Spinal cord (tissue), 10 donors: ENCODE results near the gene LCMT2. TPM values are rescaled to one million over a fixed set of nuclear protein-coding genes. Genes with fewer than 3 reads are reported as not detected.

Experiments
- DNase-seq, 6 donors: peaks; one replicate each; pipeline versions ENCODE4 v3.0.0 to v3.0.0-alpha.2; 2013 to 2015; ENCODE audit warnings: low spot score in 6 of 6, low read depth in 4 of 6
- H3K27ac ChIP-seq: one replicate; pipeline ENCODE4 v1.5.1; 2013; ENCODE audit warnings: low read depth, low read length, control low read depth
- H3K27me3 ChIP-seq: one replicate; pipeline ENCODE4 v1.6.1; 2013; ENCODE audit warnings: low read length; ENCODE audit not compliant: control insufficient read depth, insufficient read depth
- H3K36me3 ChIP-seq: one replicate; pipeline ENCODE4 v1.6.1; 2013; ENCODE audit warnings: low read length; ENCODE audit not compliant: control insufficient read depth, insufficient read depth
- H3K4me1 ChIP-seq: one replicate; pipeline ENCODE4 v1.6.1; 2013; ENCODE audit warnings: low read length; ENCODE audit not compliant: control insufficient read depth, insufficient read depth
- H3K4me3 ChIP-seq: one replicate; pipeline ENCODE4 v1.5.1; 2013; ENCODE audit warnings: low read depth, low read length, control low read depth
- H3K9me3 ChIP-seq: one replicate; pipeline ENCODE4 v1.6.1; 2013; ENCODE audit warnings: low read length; ENCODE audit not compliant: control insufficient read depth, insufficient read depth
- WGBS: methylation state at CpG from one replicate; pipeline ENCODE4 v1.1.5; 2013; ENCODE audit warnings: missing lambda C conversion rate; ENCODE audit not compliant: insufficient coverage; 5-methylcytosine and 5-hydroxymethylcytosine counted together
- polyA plus RNA-seq, 2 donors: library from polyadenylated mRNA; unstranded; fragments of 120-200 nt; gene quantifications; one replicate each; pipeline ENCODE4 v1.2.1, GENCODE V29; 2013; ENCODE audit not compliant: insufficient read length in 2 of 2
- total RNA-seq, 2 donors: library from RNA; depleted of rRNA in 1 of 2; stranded (reverse); fragments of 120-200 nt in 1 of 2; fragments of >200 nt in 1 of 2; gene quantifications; one replicate each; pipeline versions ENCODE4 v1.2.3 to v1.2.4, GENCODE V29; 2013 to 2014
- donor health status: healthy.

The LCMT2 gene
- total and polyA plus RNA-seq, 4 donors, result 10.3 to 16.4 (median 12.4) TPM

DNA sequence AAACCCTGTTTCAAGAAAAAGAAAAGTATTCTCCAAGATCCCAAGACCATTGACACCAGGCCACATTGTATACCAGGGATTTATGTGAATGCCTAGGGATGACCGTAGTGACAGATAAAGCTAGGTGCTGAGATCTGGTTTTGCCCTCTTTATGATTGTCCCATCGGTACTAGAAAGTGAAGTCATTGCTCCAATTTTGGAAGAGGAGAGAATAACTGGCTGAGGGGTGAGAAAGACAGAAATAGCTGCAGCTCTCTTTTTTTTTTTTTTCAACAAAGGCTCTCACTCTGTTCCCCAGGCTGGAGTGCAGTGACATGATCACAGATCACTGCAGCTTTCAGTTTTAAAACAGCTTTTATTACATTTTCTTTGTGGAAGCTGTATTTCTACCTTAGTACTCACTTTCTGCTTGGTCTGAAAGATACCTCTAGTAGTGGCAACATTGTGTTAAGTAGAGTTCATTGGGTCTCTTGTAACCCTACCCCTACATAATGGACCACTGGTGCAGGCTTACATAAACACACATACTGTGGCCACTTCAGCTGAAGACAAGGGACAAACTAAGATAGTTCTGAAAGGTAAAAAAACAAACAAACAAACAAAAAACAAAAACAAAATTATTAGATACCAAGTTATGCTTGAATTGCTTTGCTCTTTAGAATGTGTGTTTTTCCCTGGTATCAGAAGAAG is 22.5 kb upstream of the LCMT2 start:
- 100% methylated on average over 1 of the region's 2 CpGs for WGBS
- no peak overlapping the region for H3K4me3 ChIP-seq
- no peaks in the 10 kb centered on the region for H3K9me3 ChIP-seq
- DNase-seq, result no peak
- H3K27me3 ChIP-seq, result no peaks in the 10 kb centered on the region
- no peak overlapping the region for H3K27ac ChIP-seq
- H3K4me1 ChIP-seq, result no peaks in the 10 kb centered on the region
- peaks cover 7% of the 10 kb centered on the region for H3K36me3 ChIP-seq

DNA sequence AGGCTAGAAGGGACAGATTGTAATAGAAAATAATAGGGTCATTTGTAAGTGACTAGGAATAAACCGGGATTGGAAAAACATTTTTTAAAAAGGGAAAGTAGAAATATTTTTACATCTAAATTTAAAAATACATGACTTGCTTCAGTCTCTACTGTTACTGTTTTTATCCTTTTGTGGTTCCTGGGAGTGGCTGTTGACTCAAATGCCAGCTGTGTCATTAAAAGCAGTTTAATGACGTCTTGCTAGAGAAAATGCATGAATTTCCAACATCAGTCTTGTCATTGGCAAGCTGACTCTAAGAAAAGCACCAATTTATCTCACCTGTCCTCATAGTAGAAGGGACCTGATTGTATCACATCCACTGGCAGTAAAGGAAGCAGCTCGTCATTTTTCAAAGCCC is 16.7 kb upstream of the LCMT2 start:
- H3K27me3 ChIP-seq, result no peaks in the 10 kb centered on the region
- no peak for DNase-seq
- no peaks in the 10 kb centered on the region for H3K4me1 ChIP-seq
- H3K4me3 ChIP-seq, result no peak overlapping the region
- 80% methylated on average over 2 of the region's 3 CpGs for WGBS
- H3K9me3 ChIP-seq, result no peaks in the 10 kb centered on the region
- H3K36me3 ChIP-seq, result peaks cover 7% of the 10 kb centered on the region
- H3K27ac ChIP-seq, result no peak overlapping the region

DNA sequence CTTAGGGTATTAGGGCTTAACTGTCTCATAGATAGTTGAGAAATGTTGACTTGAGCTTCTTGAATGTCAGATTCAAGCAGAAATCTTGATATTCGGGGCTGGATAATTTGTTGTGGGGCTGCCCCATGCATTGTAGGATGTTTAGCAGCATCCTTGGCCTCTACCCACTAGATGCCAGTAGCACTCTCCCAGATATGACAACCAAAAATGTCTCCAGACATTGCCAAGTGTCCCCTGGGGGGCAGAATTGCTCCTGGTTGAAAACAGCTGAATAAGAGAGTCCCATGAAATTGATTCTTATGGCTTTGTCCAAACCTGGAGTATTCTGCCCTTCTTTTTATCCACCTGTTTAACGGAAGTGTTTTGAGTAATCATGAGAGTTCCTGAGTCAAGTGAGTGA is 15.9 kb upstream of the LCMT2 start:
- no CpG with 5 or more reads among the region's 2 CpGs for WGBS
- peaks cover 13% of the 10 kb centered on the region for H3K36me3 ChIP-seq
- no peaks in the 10 kb centered on the region for H3K9me3 ChIP-seq
- H3K4me3 ChIP-seq, result no peak overlapping the region
- no peak for DNase-seq
- H3K4me1 ChIP-seq, result no peaks in the 10 kb centered on the region
- H3K27ac ChIP-seq, result no peak overlapping the region
- no peaks in the 10 kb centered on the region for H3K27me3 ChIP-seq

GRCh38 chr15:43330780-43331087 is 361 bp upstream of the LCMT2 start:
- Histone ChIP-seq H3K4me3 (peak overlapping the region; percentile 80), H3K4me1 (peaks cover 13% of the 10 kb centered on the region), H3K9me3 (no peaks in the 10 kb centered on the region), H3K36me3 (no peaks in the 10 kb centered on the region), H3K27ac (peak overlapping the region; percentile 98), H3K27me3 (no peaks in the 10 kb centered on the region)
- 3% methylated on average over 7 of the region's 7 CpGs for WGBS
- no peak for DNase-seq

DNA sequence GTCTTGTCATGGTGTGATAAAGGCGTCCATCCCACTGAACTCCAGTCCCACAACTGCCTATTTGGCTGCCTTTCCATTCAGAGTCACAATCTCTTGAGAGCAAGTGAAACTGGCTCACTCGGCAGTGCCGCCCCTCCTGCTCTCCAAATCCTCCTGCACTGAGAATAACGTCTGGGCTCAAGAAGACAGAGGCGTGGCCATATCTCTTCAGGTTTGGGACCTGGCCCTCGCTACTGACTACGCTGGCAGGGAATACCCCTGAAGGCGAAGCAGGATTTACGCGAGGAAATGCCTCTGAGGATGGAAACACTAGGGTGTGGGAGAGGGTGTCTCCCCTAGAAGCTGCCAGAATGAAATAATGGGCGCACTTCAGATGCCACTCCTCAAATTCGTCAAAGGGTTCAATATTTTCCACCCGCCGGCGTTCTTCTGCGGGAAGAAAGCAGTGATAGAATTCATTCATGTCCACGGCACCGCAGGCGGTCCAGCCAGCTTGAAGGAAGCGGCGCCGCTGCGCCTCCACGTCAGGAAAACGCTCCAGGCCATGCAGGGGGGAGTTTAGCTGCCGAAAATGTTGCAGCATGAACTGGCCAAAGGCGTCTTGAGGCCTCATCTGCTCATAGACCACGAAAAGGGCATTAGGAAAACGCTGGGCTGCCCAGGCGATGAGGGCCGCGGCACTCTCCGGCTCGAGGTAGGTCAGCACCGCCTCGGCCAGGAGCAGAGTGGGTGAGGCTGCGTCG is 985 bp downstream of the LCMT2 start:
- peak overlapping the region; percentile 98 for H3K27ac ChIP-seq
- H3K9me3 ChIP-seq, result no peaks in the 10 kb centered on the region
- H3K4me3 ChIP-seq, result peak overlapping the region; percentile 80
- peak in 5 of 6 donors; percentile 10 to 68 (median 20) for DNase-seq
- no peaks in the 10 kb centered on the region for H3K36me3 ChIP-seq
- H3K27me3 ChIP-seq, result no peaks in the 10 kb centered on the region
- WGBS, result 8% methylated on average over 36 of the region's 38 CpGs
- H3K4me1 ChIP-seq, result peaks cover 13% of the 10 kb centered on the region

DNA sequence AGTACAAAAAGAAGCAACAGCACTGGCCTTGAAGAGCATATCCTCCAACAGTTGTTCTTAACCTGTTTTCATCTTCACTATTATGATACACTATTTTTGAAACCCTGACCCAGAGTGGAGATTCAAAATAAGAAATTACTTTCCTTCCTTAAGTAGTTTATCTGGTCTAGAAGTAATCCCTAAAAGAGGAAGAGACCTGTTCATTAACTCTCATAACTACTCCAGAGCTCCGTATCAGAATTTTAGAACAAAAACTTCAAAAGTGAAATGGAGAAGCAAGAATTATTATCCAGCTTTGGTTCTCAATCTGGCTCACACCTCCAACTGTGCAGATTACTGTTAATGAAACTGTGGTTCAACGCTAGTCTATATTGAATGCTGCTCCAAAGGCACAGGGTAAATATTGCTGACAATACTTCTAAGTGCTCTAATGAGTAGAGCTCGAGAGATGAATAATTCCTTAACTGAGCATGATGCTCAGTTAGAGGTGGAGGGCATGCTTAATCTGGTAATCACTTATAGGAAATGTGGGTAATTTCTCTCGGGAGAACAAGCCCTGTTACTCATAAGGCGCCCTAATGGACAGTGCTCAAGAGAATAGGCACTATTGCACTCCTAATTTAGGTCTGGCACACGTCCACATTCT is 5.2 kb downstream of the LCMT2 start:
- peak in 1 of 6 donors; percentile 6 for DNase-seq
- H3K9me3 ChIP-seq, result no peaks in the 10 kb centered on the region
- peaks cover 13% of the 10 kb centered on the region for H3K4me1 ChIP-seq
- H3K36me3 ChIP-seq, result no peaks in the 10 kb centered on the region
- no peak overlapping the region for H3K27ac ChIP-seq
- no peak overlapping the region for H3K4me3 ChIP-seq
- no peaks in the 10 kb centered on the region for H3K27me3 ChIP-seq
- WGBS, result 88% methylated on average over 1 of the region's 6 CpGs

DNA sequence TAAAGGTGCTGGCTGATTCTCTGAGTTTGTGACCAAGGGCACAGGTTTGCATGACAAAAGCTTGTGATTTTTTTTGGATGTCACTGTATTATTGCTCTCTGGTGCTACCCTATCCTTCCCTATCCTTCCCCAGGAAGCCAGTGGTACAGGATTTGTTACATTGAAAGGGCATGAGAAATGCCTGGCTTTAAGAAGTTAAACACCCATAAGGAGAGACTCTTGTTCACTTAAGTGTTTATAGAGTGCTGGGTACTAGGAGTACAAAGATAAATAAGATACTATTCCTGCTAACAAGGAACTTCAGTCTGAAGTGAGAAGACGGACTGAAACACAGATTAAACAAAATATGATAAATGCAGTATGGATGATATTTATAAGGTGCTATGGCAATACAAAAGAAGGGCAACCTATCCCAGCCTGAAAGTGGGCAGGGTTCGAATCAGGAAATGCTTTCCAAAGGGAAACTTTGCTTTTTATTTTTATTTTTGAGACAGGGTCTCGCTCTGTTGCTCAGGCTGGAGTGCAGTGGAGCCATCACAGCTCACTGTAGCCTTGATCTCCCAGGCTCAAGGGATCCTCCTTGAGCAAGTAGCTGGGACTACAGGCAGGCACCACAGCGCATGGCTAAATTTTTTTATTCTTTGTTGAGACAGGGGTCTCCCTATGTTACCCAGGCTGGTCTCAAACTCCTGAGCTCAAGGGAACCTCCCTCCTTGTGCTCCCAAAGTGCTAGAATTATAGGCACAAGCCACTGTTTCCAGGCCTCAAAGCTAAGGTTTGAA is 11.2 kb downstream of the LCMT2 start:
- WGBS, result 84% methylated on average over 2 of the region's 4 CpGs
- Histone ChIP-seq H3K4me3 (no peak overlapping the region), H3K27me3 (no peaks in the 10 kb centered on the region), H3K4me1 (no peaks in the 10 kb centered on the region), H3K36me3 (no peaks in the 10 kb centered on the region), H3K27ac (no peak overlapping the region), H3K9me3 (no peaks in the 10 kb centered on the region)
- no peak for DNase-seq

DNA sequence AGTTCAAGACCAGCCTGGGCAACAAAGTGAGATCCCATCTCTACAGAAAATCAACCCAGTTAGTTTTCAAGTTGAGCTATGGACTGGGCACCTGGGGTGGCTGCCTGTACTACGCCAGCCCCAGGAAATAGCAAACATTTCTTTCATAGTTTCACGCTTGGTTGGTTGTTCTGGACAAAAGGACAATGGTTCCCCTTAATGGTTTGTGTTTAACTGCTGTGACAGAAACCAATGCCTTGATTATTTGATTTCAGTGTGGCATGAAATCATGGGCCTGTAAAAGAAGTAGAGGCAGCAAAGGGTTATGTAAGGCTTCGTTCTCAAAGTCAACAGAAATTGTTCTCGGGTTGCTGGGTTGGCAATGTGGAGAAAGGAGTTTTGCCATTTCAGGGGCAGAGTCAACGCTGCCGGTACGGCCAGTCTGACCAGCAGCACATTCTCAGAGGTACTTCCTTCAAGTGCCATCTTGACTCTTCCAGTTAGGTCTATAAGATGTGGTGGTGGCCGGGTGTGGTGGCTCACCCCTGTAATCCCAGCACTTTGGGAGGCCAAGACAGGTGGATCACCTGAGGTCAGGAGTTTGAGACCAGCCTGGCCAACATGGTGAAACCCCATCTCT is 12.7 kb downstream of the LCMT2 start:
- 41% methylated on average over 6 of the region's 8 CpGs for WGBS

DNA sequence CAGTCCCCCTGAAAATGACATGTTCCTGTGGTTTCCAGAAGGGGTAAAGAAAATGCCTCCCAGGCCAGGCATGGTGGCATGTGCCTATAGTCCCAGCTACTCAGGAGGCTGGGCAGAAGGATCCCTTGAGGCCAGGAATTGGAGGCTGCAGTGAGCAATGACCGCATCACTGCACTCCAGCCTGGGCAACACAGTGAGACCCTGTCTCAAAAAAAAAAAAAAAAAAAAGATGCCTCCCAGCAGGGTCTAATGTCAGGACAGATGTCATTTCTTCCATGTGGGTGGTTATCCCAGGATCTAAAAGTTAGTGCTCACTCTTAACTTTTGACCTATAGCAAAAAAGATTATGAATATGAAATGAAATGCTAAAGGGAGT is 13.4 kb downstream of the LCMT2 start:
- 88% methylated on average over 1 of the region's 1 CpG for WGBS

More for the DNA sequence above, 12.7 kb downstream of the LCMT2 start:
- no peak overlapping the region for H3K4me3 ChIP-seq
- no peak for DNase-seq
- H3K9me3 ChIP-seq, result no peaks in the 10 kb centered on the region
- no peaks in the 10 kb centered on the region for H3K36me3 ChIP-seq
- no peak overlapping the region for H3K27ac ChIP-seq
- H3K4me1 ChIP-seq, result no peaks in the 10 kb centered on the region
- H3K27me3 ChIP-seq, result no peaks in the 10 kb centered on the region

More for the DNA sequence above, 13.4 kb downstream of the LCMT2 start:
- H3K36me3 ChIP-seq, result no peaks in the 10 kb centered on the region
- H3K27ac ChIP-seq, result no peak overlapping the region
- H3K4me1 ChIP-seq, result no peaks in the 10 kb centered on the region
- no peaks in the 10 kb centered on the region for H3K9me3 ChIP-seq
- no peak overlapping the region for H3K4me3 ChIP-seq
- no peaks in the 10 kb centered on the region for H3K27me3 ChIP-seq
- no peak for DNase-seq
